Neuronal stem cell (in vitro differentiated cells): ENCODE data around the gene CGB7.
"Not testable (repeated sequence)": the region's sequence is repeated elsewhere in the genome, so short reads cannot be mapped to it uniquely, and the experiment has no call there.

ENCODE experiments used
- DNase-seq: peaks from one replicate; pipeline ENCODE4 v3.0.0-alpha.2; 2013; ENCODE audit warnings: low spot score
- H2AFZ ChIP-seq: one replicate; pipeline ENCODE4 v1.6.1; 2013; ENCODE audit warnings: mild to moderate bottlenecking, low read length, inconsistent platforms
- H2AK5ac ChIP-seq: 2 replicates; pipeline ENCODE4 v1.6.1; 2013; ENCODE audit warnings: low read depth, mild to moderate bottlenecking, inconsistent platforms, low read length, moderate library complexity, mixed read lengths
- H2BK120ac ChIP-seq: 2 replicates; pipeline ENCODE4 v1.6.1; 2013; ENCODE audit warnings: low read depth, mild to moderate bottlenecking, inconsistent platforms, low read length, moderate library complexity, mixed read lengths
- H2BK12ac ChIP-seq: one replicate; pipeline ENCODE4 v1.6.1; 2013; ENCODE audit warnings: low read length, inconsistent platforms
- H2BK15ac ChIP-seq: 2 replicates; pipeline ENCODE4 v1.6.1; 2013; ENCODE audit warnings: mild to moderate bottlenecking, low read length, inconsistent platforms, mixed read lengths
- H2BK5ac ChIP-seq: one replicate; pipeline ENCODE4 v1.6.1; 2013; ENCODE audit warnings: inconsistent platforms, mild to moderate bottlenecking, low read length, moderate library complexity
- H3K14ac ChIP-seq: one replicate; pipeline ENCODE4 v1.6.1; 2013; ENCODE audit warnings: low read length, inconsistent platforms
- H3K18ac ChIP-seq: 2 replicates; pipeline ENCODE4 v1.6.1; 2013; ENCODE audit warnings: low read length, inconsistent platforms
- H3K23ac ChIP-seq: 2 replicates; pipeline ENCODE4 v1.6.1; 2013; ENCODE audit warnings: low read depth, mild to moderate bottlenecking, mixed read lengths, low read length, inconsistent platforms; ENCODE audit not compliant: poor library complexity
- H3K27ac ChIP-seq: replicated peaks from 3 replicates; pipeline ENCODE4 v1.5.1; 2013; ENCODE audit warnings: low read length, inconsistent platforms
- H3K27me3 ChIP-seq, 3 experiments: 2 replicates each; pipeline ENCODE4 v1.6.1; 2013; ENCODE audit warnings: low read length in 3 of 3, mild to moderate bottlenecking in 2 of 3, inconsistent platforms in 1 of 3, low read depth in 1 of 3, mixed read lengths in 1 of 3, moderate library complexity in 1 of 3; ENCODE audit not compliant: control insufficient read depth in 3 of 3, insufficient read depth in 3 of 3
- H3K36me3 ChIP-seq, 2 donors: replicated peaks in 1 of 2; 2 replicates each; pipeline ENCODE4 v1.6.1; 2013; ENCODE audit warnings: low read length in 2 of 2; ENCODE audit not compliant: control insufficient read depth in 2 of 2, insufficient read depth in 2 of 2
- H3K4ac ChIP-seq: 2 replicates; pipeline ENCODE4 v1.6.1; 2013; ENCODE audit warnings: inconsistent platforms, mild to moderate bottlenecking, low read length, moderate library complexity
- H3K4me1 ChIP-seq, 2 donors: 1 replicate in 1 of 2; 2 replicates in 1 of 2; pipeline ENCODE4 v1.6.1; 2013; ENCODE audit warnings: low read length in 2 of 2, low read depth in 1 of 2; ENCODE audit not compliant: control insufficient read depth in 2 of 2, insufficient read depth in 1 of 2
- H3K4me2 ChIP-seq: one replicate; pipeline ENCODE4 v1.6.1; 2013; ENCODE audit warnings: mild to moderate bottlenecking, low read length, inconsistent platforms; ENCODE audit not compliant: insufficient read depth, poor library complexity, severe bottlenecking
- H3K4me3 ChIP-seq, 2 donors: 2 replicates each; pipeline ENCODE4 v1.5.1; 2013; ENCODE audit warnings: low read length in 2 of 2, mild to moderate bottlenecking in 2 of 2, inconsistent platforms in 1 of 2, moderate library complexity in 1 of 2
- H3K79me1 ChIP-seq: one replicate; pipeline ENCODE4 v1.6.1; 2013; ENCODE audit warnings: low read depth, mild to moderate bottlenecking, inconsistent platforms, low read length, moderate library complexity
- H3K9ac ChIP-seq: one replicate; pipeline ENCODE4 v1.6.1; 2013; ENCODE audit warnings: mild to moderate bottlenecking, low read depth, low read length, inconsistent platforms; ENCODE audit not compliant: poor library complexity
- H3K9me3 ChIP-seq, 2 donors: replicated peaks in 1 of 2; 2 replicates each; pipeline versions ENCODE3 to v1.6.1; 2013; ENCODE audit warnings: low read length in 2 of 2, mild to moderate bottlenecking in 2 of 2, inconsistent platforms in 1 of 2, low read depth in 1 of 2, mixed read lengths in 1 of 2, moderate library complexity in 1 of 2; ENCODE audit not compliant: control insufficient read depth in 2 of 2, insufficient read depth in 1 of 2
- H4K8ac ChIP-seq: one replicate; pipeline ENCODE4 v1.6.1; 2013; ENCODE audit warnings: low read depth, mild to moderate bottlenecking, inconsistent platforms, low read length, moderate library complexity
- H4K91ac ChIP-seq: one replicate; pipeline ENCODE4 v1.6.1; 2013; ENCODE audit warnings: low read length, low read depth, mild to moderate bottlenecking, inconsistent platforms; ENCODE audit not compliant: poor library complexity
- WGBS, 2 donors: extraction: QIAGEN DNeasy Blood & Tissue Kit; methylation state at CpG; one replicate each; pipeline ENCODE4 v1.1.7; 2013; ENCODE audit warnings: missing lambda C conversion rate in 2 of 2, mixed read lengths in 1 of 2; ENCODE audit not compliant: insufficient read length in 2 of 2, insufficient replicate concordance in 1 of 2; ENCODE audit errors: extremely low coverage in 2 of 2; 5-methylcytosine and 5-hydroxymethylcytosine counted together

CGB7 gene

GRCh38 chr19:49029749-49030148, 27.8 kb downstream of the CGB7 start:
- H3K4me1 ChIP-seq, H3K36me3 ChIP-seq, H4K91ac ChIP-seq, H2AFZ ChIP-seq, H3K4me3 ChIP-seq, H4K8ac ChIP-seq, H3K27me3 ChIP-seq, H3K9ac ChIP-seq, H3K27ac ChIP-seq, H2AK5ac ChIP-seq, H3K79me1 ChIP-seq, DNase-seq, H3K4ac ChIP-seq, H2BK15ac ChIP-seq, H3K4me2 ChIP-seq, H2BK5ac ChIP-seq, H2BK120ac ChIP-seq, H3K14ac ChIP-seq, H3K9me3 ChIP-seq, H3K23ac ChIP-seq, H3K18ac ChIP-seq, H2BK12ac ChIP-seq: not testable (repeated sequence)
- no CpG with 5 or more reads among the region's 14 CpGs for WGBS, 2 donors

GRCh38 chr19:49028686-49029085, 28.9 kb downstream of the CGB7 start:
- H3K79me1 ChIP-seq, DNase-seq, H3K36me3 ChIP-seq, H3K4me3 ChIP-seq, H3K23ac ChIP-seq, H3K9me3 ChIP-seq, H2BK5ac ChIP-seq, H2AFZ ChIP-seq, H3K14ac ChIP-seq, H3K4me2 ChIP-seq, H3K27ac ChIP-seq, H3K9ac ChIP-seq, H2BK12ac ChIP-seq, H3K4ac ChIP-seq, H4K91ac ChIP-seq, H2BK15ac ChIP-seq, H2BK120ac ChIP-seq, H3K18ac ChIP-seq, H4K8ac ChIP-seq, H2AK5ac ChIP-seq, H3K4me1 ChIP-seq, H3K27me3 ChIP-seq: not testable (repeated sequence)
- WGBS, 2 donors = no CpG with 5 or more reads among the region's 9 CpGs

GRCh38 chr19:49025599-49025998, 31.9 kb downstream of the CGB7 start:
- not testable (repeated sequence) for H3K27me3 ChIP-seq, H2BK120ac ChIP-seq, H3K4ac ChIP-seq, H3K27ac ChIP-seq, H3K9me3 ChIP-seq, H2AK5ac ChIP-seq, DNase-seq, H3K18ac ChIP-seq, H2BK15ac ChIP-seq, H3K4me3 ChIP-seq, H4K91ac ChIP-seq, H3K23ac ChIP-seq, H3K36me3 ChIP-seq, H3K4me2 ChIP-seq, H2BK5ac ChIP-seq, H3K79me1 ChIP-seq, H3K14ac ChIP-seq, H3K9ac ChIP-seq, H2AFZ ChIP-seq, H2BK12ac ChIP-seq, H3K4me1 ChIP-seq, H4K8ac ChIP-seq
- WGBS, 2 donors = no CpG with 5 or more reads among the region's 23 CpGs

GRCh38 chr19:49025088-49025487, 32.5 kb downstream of the CGB7 start:
- not testable (repeated sequence) for H3K4ac ChIP-seq, H3K18ac ChIP-seq, H3K4me3 ChIP-seq, H3K4me2 ChIP-seq, DNase-seq, H2BK12ac ChIP-seq, H3K4me1 ChIP-seq, H2AFZ ChIP-seq, H3K36me3 ChIP-seq, H3K23ac ChIP-seq, H3K9me3 ChIP-seq, H3K9ac ChIP-seq, H3K27ac ChIP-seq, H2BK120ac ChIP-seq, H3K27me3 ChIP-seq, H4K8ac ChIP-seq, H3K14ac ChIP-seq, H2AK5ac ChIP-seq, H2BK5ac ChIP-seq, H3K79me1 ChIP-seq, H4K91ac ChIP-seq, H2BK15ac ChIP-seq
- WGBS, 2 donors = no CpG with 5 or more reads among the region's 6 CpGs
